ENCODE data around the gene DIAPH1.

DNA sequence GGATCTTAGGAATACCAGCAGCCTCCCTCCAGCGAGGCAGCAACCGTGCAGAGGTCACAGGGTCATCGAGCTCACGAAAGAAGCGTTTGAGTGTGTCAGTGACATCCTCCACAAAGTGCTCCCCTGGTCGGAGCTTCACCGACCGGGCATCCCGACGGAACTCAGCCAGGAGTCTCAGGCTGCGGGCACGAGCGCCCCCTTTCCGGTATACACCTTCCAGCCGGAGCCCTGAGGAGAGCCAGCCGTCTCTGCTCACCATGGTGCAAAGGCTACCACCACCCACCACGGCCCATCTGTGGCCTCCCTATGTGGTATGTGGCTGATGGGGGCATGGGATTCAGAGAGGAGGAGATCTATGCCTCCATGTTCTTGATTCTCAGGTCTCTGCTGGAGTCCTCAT is 43.2 kb upstream of the DIAPH1 start:
- TF ChIP-seq CTCF (conservative IDR thresholded peaks at IDR 0.05) (no peak), EZH2 (IDR thresholded peaks at IDR 0.05; ENCODE audit: low read depth) (no peak)

Measured in PC-9 (cell line).